ENCODE results near the gene ITPA. TPM values are rescaled to one million over a fixed set of nuclear protein-coding genes. Genes with fewer than 3 reads are reported as not detected.
A peak's percentile ranks its signal among the peaks of the same experiment; 100 is the strongest.

Gene ITPA
- total and polyA plus RNA-seq, 2 of the 13 experiments (the other 11 are each of a cell fraction or from before 2014, with no cell fraction given): 60.1 to 103 TPM

DNA sequence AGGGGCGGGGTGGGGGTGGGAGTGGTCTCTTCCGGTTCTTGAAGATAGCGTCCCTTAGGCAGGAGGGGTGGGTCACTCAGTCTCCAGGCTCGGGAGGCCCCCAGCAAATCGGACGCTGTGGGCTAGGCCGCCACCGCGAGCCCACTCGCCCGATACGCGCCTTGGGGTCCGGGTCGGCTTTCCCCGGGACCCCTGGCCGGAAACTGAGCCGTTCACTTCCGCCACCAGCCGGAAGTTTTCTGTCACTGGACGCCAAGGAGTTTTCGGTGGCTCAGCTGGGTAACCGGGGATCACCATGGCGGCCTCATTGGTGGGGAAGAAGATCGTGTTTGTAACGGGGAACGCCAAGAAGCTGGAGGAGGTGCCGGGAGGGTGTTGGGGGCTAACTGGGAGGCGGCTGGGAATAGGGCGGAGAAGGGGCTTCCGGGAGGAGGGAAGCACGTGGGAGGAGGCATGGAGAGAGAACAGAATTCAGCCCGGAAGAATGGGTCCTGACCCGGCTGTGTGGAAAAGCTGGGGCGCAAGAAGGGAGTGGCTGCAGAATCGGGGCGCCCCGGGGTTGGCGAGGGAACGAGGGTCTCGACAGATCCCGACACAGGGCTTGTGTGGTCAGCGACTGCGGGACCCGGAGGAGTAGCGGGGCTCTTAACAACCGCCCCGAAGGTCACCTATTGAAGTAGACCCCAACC, at the start of gene ITPA (continued):
- TF ChIP-seq, protein P1, sequence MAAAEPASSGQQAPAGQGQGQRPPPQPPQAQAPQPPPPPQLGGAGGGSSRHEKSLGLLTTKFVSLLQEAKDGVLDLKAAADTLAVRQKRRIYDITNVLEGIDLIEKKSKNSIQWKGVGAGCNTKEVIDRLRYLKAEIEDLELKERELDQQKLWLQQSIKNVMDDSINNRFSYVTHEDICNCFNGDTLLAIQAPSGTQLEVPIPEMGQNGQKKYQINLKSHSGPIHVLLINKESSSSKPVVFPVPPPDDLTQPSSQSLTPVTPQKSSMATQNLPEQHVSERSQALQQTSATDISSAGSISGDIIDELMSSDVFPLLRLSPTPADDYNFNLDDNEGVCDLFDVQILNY (CRISPR knock-in tag; conservative IDR thresholded peaks at IDR 0.05): no peak
- peak; percentile 58; the same call in 1 of the 2 replicates for TF ChIP-seq SMAD3 (CRISPR knock-in tag; IDR thresholded peaks at IDR 0.05)
- TF ChIP-seq ZNF18 (CRISPR knock-in tag; IDR thresholded peaks at IDR 0.05; ENCODE audit: insufficient replicate concordance): peak; percentile 47
- TF ChIP-seq GABPB1 (CRISPR knock-in tag; IDR thresholded peaks at IDR 0.05): peak; percentile 99
- peak; percentile 91 for TF ChIP-seq ELF1 (CRISPR knock-in tag; IDR thresholded peaks at IDR 0.05)
- TF ChIP-seq KLF15 (CRISPR knock-in tag; IDR thresholded peaks at IDR 0.05; ENCODE audit: borderline replicate concordance): peak; percentile 44; the same call in 1 of the 2 replicates
- TF ChIP-seq ADNP (CRISPR knock-in tag; IDR thresholded peaks at IDR 0.05): no peak
- TF ChIP-seq ZNF260 (CRISPR knock-in tag; IDR thresholded peaks at IDR 0.05; ENCODE audit: borderline replicate concordance, low read depth): 0 out of 2 replicates have a peak, but pooled peaks have one; percentile 23
- TF ChIP-seq, protein P2, sequence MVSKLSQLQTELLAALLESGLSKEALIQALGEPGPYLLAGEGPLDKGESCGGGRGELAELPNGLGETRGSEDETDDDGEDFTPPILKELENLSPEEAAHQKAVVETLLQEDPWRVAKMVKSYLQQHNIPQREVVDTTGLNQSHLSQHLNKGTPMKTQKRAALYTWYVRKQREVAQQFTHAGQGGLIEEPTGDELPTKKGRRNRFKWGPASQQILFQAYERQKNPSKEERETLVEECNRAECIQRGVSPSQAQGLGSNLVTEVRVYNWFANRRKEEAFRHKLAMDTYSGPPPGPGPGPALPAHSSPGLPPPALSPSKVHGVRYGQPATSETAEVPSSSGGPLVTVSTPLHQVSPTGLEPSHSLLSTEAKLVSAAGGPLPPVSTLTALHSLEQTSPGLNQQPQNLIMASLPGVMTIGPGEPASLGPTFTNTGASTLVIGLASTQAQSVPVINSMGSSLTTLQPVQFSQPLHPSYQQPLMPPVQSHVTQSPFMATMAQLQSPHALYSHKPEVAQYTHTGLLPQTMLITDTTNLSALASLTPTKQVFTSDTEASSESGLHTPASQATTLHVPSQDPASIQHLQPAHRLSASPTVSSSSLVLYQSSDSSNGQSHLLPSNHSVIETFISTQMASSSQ (IDR thresholded peaks at IDR 0.05; ENCODE audit: low read depth): no peak
- TF ChIP-seq, protein P2 (CRISPR knock-in tag; IDR thresholded peaks at IDR 0.05; ENCODE audit: borderline replicate concordance): no peak; the same call in 1 of the 2 replicates
- TF ChIP-seq TEAD3 (CRISPR knock-in tag; optimal IDR thresholded peaks at IDR 0.05; ENCODE audit: borderline replicate concordance): peak; percentile 11
- TF ChIP-seq, protein P3, sequence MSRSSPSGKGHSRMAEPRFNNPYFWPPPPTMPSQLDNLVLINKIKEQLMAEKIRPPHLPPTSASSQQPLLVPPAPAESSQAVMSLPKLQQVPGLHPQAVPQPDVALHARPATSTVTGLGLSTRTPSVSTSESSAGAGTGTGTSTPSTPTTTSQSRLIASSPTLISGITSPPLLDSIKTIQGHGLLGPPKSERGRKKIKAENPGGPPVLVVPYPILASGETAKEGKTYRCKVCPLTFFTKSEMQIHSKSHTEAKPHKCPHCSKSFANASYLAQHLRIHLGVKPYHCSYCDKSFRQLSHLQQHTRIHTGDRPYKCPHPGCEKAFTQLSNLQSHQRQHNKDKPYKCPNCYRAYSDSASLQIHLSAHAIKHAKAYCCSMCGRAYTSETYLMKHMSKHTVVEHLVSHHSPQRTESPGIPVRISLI (CRISPR knock-in tag; IDR thresholded peaks at IDR 0.05; ENCODE audit: borderline replicate concordance): peak; percentile 65; the same call in 1 of the 2 replicates
- peak; percentile 71; the same call in 1 of the 2 replicates for TF ChIP-seq ZBTB25 (CRISPR knock-in tag; IDR thresholded peaks at IDR 0.05)
- TF ChIP-seq ZEB1 (IDR thresholded peaks at IDR 0.05; ENCODE audit: insufficient replicate concordance, low read depth): peak; percentile 79
- peak; percentile 70 for TF ChIP-seq HDAC2 (CRISPR knock-in tag; IDR thresholded peaks at IDR 0.05)
- peak; percentile 70; the same call in 1 of the 2 replicates for TF ChIP-seq TEF (CRISPR knock-in tag; IDR thresholded peaks at IDR 0.05)

Data from HepG2 (cell line).